K562 (cell line): ENCODE data around the gene GXYLT2. TPM values are rescaled to one million over a fixed set of nuclear protein-coding genes. Genes with fewer than 3 reads are reported as not detected.

Source experiments
- ATAC-seq: fragments of 200-7000 bp; cut with Tn5 transposase; 3 replicates; pipeline ENCODE4 v1.9.1; 2020; ENCODE audit warnings: moderate library complexity
- BruUV-seq: library from RNA; stranded (reverse); fragments of 400-500 nt; replicated peaks from 2 replicates; lab custom pipeline; 2021; lab: Mats Ljungman, UMichigan
- CTCF ChIA-PET: fragments of 300-600 bp; formaldehyde crosslinking; extraction: SDS; loops from one replicate; lab custom pipeline; 2021; ENCODE audit warnings: low intra/inter-chr PET ratio; lab: Yijun Ruan, JAX
- POLR2A ChIA-PET: fragments of 300-600, 350-650 bp; sonication (Branson Sonifier 250); formaldehyde crosslinking; extraction: SDS; loops from one replicate; lab custom pipeline; 2021; ENCODE audit warnings: antibody characterized with exemption, inconsistent platforms; lab: Yijun Ruan, JAX
- DNase-seq, 4 experiments: peaks; one replicate each; pipeline versions ENCODE4 v3.0.0 to v3.0.0-alpha.2; 2011 to 2018; ENCODE audit warnings: low spot score in 3 of 4, mixed read lengths in 3 of 4; ENCODE audit errors: extremely low read depth in 1 of 4
- FAIRE-seq: peaks from 2 replicates; lab custom pipeline; 2011; peaks lifted over from hg19 to GRCh38; lab: Jason Lieb, UNC
- H2AFZ ChIP-seq: 2 replicates; pipeline ENCODE4 v1.6.0; 2011; ENCODE audit warnings: low read depth, low read length, control low read depth, inconsistent platforms
- H3K27ac ChIP-seq: fragments of 200-600 bp; 3 replicates; pipeline ENCODE4 v1.8.0; 2011; ENCODE audit warnings: low read depth, mild to moderate bottlenecking, control low read depth, inconsistent platforms, low read length, moderate library complexity, mixed read lengths; ENCODE audit errors: extremely low read depth
- H3K27me3 ChIP-seq, 2 experiments: fragments of 300-600 bp in 1 of 2; 2 replicates in 1 of 2; 3 replicates in 1 of 2; pipeline versions ENCODE4 v1.6.0 to v1.8.0; 2011; ENCODE audit warnings: inconsistent platforms in 2 of 2, low read length in 2 of 2, mild to moderate bottlenecking in 1 of 2, mixed read lengths in 1 of 2, moderate library complexity in 1 of 2; ENCODE audit not compliant: control insufficient read depth in 2 of 2, insufficient read depth in 2 of 2
- H3K36me3 ChIP-seq: fragments of 300-600 bp; 3 replicates; pipeline ENCODE4 v1.8.0; 2011; ENCODE audit warnings: mild to moderate bottlenecking, low read length, inconsistent platforms; ENCODE audit not compliant: control insufficient read depth, insufficient read depth
- H3K4me1 ChIP-seq, 2 experiments: fragments of 200-600 bp in 1 of 2; replicated peaks in 1 of 2; 2 replicates in 1 of 2; 3 replicates in 1 of 2; pipeline versions ENCODE4 v1.5.1 to v1.8.0; 2011; ENCODE audit warnings: inconsistent platforms in 2 of 2, low read length in 2 of 2, mild to moderate bottlenecking in 1 of 2, mixed read lengths in 1 of 2, moderate library complexity in 1 of 2; ENCODE audit not compliant: control insufficient read depth in 2 of 2, insufficient read depth in 2 of 2
- H3K4me2 ChIP-seq: 2 replicates; pipeline ENCODE4 v1.6.1; 2011; ENCODE audit warnings: low read length, control low read depth, inconsistent platforms, mixed read lengths; ENCODE audit not compliant: insufficient read depth
- H3K4me3 ChIP-seq: fragments of 200-600 bp; sonication (generic), shearing (Covaris generic); 2 replicates; pipeline ENCODE4 v1.5.1; 2016; ENCODE audit warnings: control low read depth, inconsistent platforms
- H3K79me2 ChIP-seq: fragments of 200-600 bp; 3 replicates; pipeline ENCODE4 v1.8.0; 2011; ENCODE audit warnings: low read length, inconsistent platforms; ENCODE audit not compliant: control insufficient read depth, insufficient read depth
- H3K9ac ChIP-seq, 2 experiments: 2 replicates each; pipeline versions ENCODE4 v1.6.0 to v1.6.1; 2011; ENCODE audit warnings: low read depth in 2 of 2, low read length in 2 of 2, control low read depth in 1 of 2, inconsistent platforms in 1 of 2, mild to moderate bottlenecking in 1 of 2, mixed read lengths in 1 of 2; ENCODE audit not compliant: insufficient read depth in 1 of 2
- H3K9me1 ChIP-seq: one replicate; pipeline ENCODE4 v1.6.0; 2011; ENCODE audit warnings: inconsistent platforms, mild to moderate bottlenecking, low read length, moderate library complexity; ENCODE audit not compliant: control insufficient read depth, insufficient read depth
- H3K9me3 ChIP-seq: replicated peaks from 2 replicates; pipeline ENCODE4 v1.5.1; 2011; ENCODE audit warnings: low read depth, low read length, inconsistent platforms; ENCODE audit not compliant: control insufficient read depth, insufficient read depth
- H4K20me1 ChIP-seq: replicated peaks from 2 replicates; pipeline ENCODE4 v1.6.1; 2011; ENCODE audit warnings: low read length, inconsistent platforms, mixed read lengths; ENCODE audit not compliant: control insufficient read depth, insufficient read depth
- EP400 ChIP-seq: fragments of 450-650 bp; IDR thresholded peaks from 2 replicates; pipeline ENCODE4 v1.6.1; 2017; ENCODE audit warnings: antibody characterized with exemption, mild to moderate bottlenecking, moderate library complexity
- ESRRA ChIP-seq: fragments of 450-650 bp; IDR thresholded peaks from 2 replicates; pipeline ENCODE4 v1.6.1; 2014; ENCODE audit warnings: low read depth, mild to moderate bottlenecking, moderate library complexity, borderline replicate concordance
- IRF2 ChIP-seq: sonication (generic); formaldehyde crosslinking; IDR thresholded peaks from 2 replicates; pipeline ENCODE4 v1.8.1; 2022; ENCODE audit warnings: mild to moderate bottlenecking, missing genetic modification reagents
- PTTG1 ChIP-seq: fragments of 450-650 bp; IDR thresholded peaks from 2 replicates; pipeline ENCODE4 v1.6.1; 2016; ENCODE audit warnings: low read depth, mild to moderate bottlenecking, missing genetic modification characterization, missing compliant biosample characterization
- RBM17 ChIP-seq: fragments of 200-400 bp; formaldehyde crosslinking; IDR thresholded peaks from 2 replicates; pipeline ENCODE4 v1.6.1; 2017; ENCODE audit warnings: low read depth, mild to moderate bottlenecking, low read length, borderline replicate concordance
- SMARCC2 ChIP-seq: fragments of 450-650 bp; IDR thresholded peaks from 2 replicates; pipeline ENCODE4 v1.6.1; 2017; ENCODE audit warnings: antibody characterized with exemption, moderate library complexity, mild to moderate bottlenecking, low read depth
- SRSF1 ChIP-seq: fragments of 200-400 bp; formaldehyde crosslinking; IDR thresholded peaks from 2 replicates; pipeline ENCODE4 v1.6.1; 2017; ENCODE audit warnings: mild to moderate bottlenecking, low read depth, low read length, moderate library complexity
- STAT5A ChIP-seq: IDR thresholded peaks from 2 replicates; pipeline ENCODE4 v1.6.1; 2012; ENCODE audit warnings: low read length, inconsistent platforms, borderline replicate concordance
- THAP12 ChIP-seq: fragments of 250-450 bp; sonication (Bioruptor Pico); IDR thresholded peaks from 2 replicates; pipeline ENCODE4 v1.9.0; 2021; ENCODE audit warnings: mild to moderate bottlenecking, inconsistent platforms
- ZNF12 ChIP-seq: sonication (generic); formaldehyde crosslinking; IDR thresholded peaks from 2 replicates; pipeline ENCODE4 v1.4.0; 2020; ENCODE audit warnings: mild to moderate bottlenecking, missing genetic modification reagents
- ZNF316 ChIP-seq: fragments of 450-650 bp; IDR thresholded peaks from 2 replicates; pipeline ENCODE4 v1.6.1; 2016
- ZNF444 ChIP-seq: fragments of 250-450 bp; sonication (Bioruptor Pico); IDR thresholded peaks from 2 replicates; pipeline ENCODE4 v1.4.0; 2020; ENCODE audit warnings: mild to moderate bottlenecking, moderate library complexity
- ZNF561 ChIP-seq: fragments of 450-650 bp; formaldehyde crosslinking; conservative IDR thresholded peaks from 2 replicates; pipeline ENCODE4 v1.4.0; 2020; ENCODE audit warnings: mild to moderate bottlenecking, moderate library complexity
- ZNF830 ChIP-seq: fragments of 250-450 bp; sonication (Bioruptor Pico); IDR thresholded peaks from 2 replicates; pipeline ENCODE4 v1.5.0; 2021; ENCODE audit warnings: mild to moderate bottlenecking
- WGBS: fragments of 100-300 bp; shearing (Covaris generic); methylation state at CpG from one replicate; pipeline ENCODE4 v1.1.6; 2016; ENCODE audit warnings: low coverage, mixed read lengths; ENCODE audit not compliant: insufficient coverage; ENCODE audit errors: missing lambda C conversion rate; 5-methylcytosine and 5-hydroxymethylcytosine counted together
- in situ Hi-C: fragments of 300-500 bp; cut with MboI; formaldehyde crosslinking; loops from 4 replicates; pipeline ENCODE4 v1.15.0; 2018; ENCODE audit warnings: inconsistent platforms, mixed read lengths
- intact Hi-C: fragments of 100-400 bp; cut with micrococcal nuclease; formaldehyde crosslinking; loops from 2 replicates; pipeline ENCODE4 v1.14.2; 2022
- polyA plus RNA-seq, 8 experiments: library from polyadenylated mRNA; depleted of rRNA in 4 of 8; stranded (reverse) in 5 of 8; unstranded in 3 of 8; fragments of >200 nt; fragmentation: Nextera tagmentation in 2 of 8; fragmentation: Illumina TruSeq in 1 of 8; extraction: Ambion mirVana in 2 of 8; extraction: Trizol in 1 of 8; gene quantifications; 2 replicates each; pipeline versions ENCODE4 v1.2.1 to v1.2.3, GENCODE V29; 2011 to 2014; ENCODE audit warnings: inconsistent platforms in 1 of 8, missing spikeins in 1 of 8
- total RNA-seq, 7 experiments: library from RNA; depleted of rRNA in 6 of 7; stranded (reverse); fragments of >200 nt in 6 of 7; fragmentation: Illumina TruSeq in 2 of 7; extraction: Trizol in 2 of 7; gene quantifications; 2 replicates each; pipeline versions ENCODE4 v1.2.1 to v1.2.3, GENCODE V29; 2011 to 2021; ENCODE audit warnings: low replicate concordance in 1 of 7
- TF ChIP-seq, protein P1 (sequence below): fragments of 450-650 bp; formaldehyde crosslinking; conservative IDR thresholded peaks from 2 replicates; pipeline ENCODE4 v1.4.0; 2022; ENCODE audit warnings: mild to moderate bottlenecking, missing genetic modification characterization
- TF ChIP-seq, protein P2 (sequence below), 2 experiments: IDR thresholded peaks in 1 of 2; conservative IDR thresholded peaks in 1 of 2; 2 replicates each; pipeline ENCODE4 v1.6.1; 2016; ENCODE audit warnings: low read depth in 2 of 2, mild to moderate bottlenecking in 1 of 2, missing compliant biosample characterization in 1 of 2, missing genetic modification characterization in 1 of 2, moderate library complexity in 1 of 2

GXYLT2 gene
- total and polyA plus RNA-seq, 9 of the 15 experiments (the other 6 are each of a cell fraction or from before 2014, with no cell fraction given) = 0.71 to 6.0 (median 3.3) TPM

- TF ChIP-seq ZNF444 = no peak
- TF ChIP-seq ZNF561 (CRISPR knock-in tag) = no peak
- TF ChIP-seq SMARCC2 = no peak
- TF ChIP-seq EP400 = no peak
- TF ChIP-seq, protein P1, sequence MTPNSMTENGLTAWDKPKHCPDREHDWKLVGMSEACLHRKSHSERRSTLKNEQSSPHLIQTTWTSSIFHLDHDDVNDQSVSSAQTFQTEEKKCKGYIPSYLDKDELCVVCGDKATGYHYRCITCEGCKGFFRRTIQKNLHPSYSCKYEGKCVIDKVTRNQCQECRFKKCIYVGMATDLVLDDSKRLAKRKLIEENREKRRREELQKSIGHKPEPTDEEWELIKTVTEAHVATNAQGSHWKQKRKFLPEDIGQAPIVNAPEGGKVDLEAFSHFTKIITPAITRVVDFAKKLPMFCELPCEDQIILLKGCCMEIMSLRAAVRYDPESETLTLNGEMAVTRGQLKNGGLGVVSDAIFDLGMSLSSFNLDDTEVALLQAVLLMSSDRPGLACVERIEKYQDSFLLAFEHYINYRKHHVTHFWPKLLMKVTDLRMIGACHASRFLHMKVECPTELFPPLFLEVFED (CRISPR knock-in tag) = no peak
- TF ChIP-seq PTTG1 = no peak
- TF ChIP-seq SRSF1 = no peak
- no peak for TF ChIP-seq ZNF12
- no peak for TF ChIP-seq ZNF316
- TF ChIP-seq RBM17 = no peak
- TF ChIP-seq, protein P2, sequence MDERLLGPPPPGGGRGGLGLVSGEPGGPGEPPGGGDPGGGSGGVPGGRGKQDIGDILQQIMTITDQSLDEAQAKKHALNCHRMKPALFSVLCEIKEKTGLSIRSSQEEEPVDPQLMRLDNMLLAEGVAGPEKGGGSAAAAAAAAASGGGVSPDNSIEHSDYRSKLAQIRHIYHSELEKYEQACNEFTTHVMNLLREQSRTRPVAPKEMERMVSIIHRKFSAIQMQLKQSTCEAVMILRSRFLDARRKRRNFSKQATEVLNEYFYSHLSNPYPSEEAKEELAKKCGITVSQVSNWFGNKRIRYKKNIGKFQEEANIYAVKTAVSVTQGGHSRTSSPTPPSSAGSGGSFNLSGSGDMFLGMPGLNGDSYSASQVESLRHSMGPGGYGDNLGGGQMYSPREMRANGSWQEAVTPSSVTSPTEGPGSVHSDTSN (CRISPR knock-in tag; IDR thresholded peaks at IDR 0.05; ENCODE audit: low read depth) = no peak
- TF ChIP-seq, protein P2 (tag; conservative IDR thresholded peaks at IDR 0.05; ENCODE audit: low read depth) = no peak
- TF ChIP-seq IRF2 = no peak
- no peak for TF ChIP-seq STAT5A
- no peak for TF ChIP-seq ESRRA
- no peak for TF ChIP-seq THAP12 (CRISPR knock-in tag)
- TF ChIP-seq ZNF830 = no peak
- intact Hi-C loops = no loop called here
These were observed 85.9 kb downstream of the GXYLT2 start for GRCh38 chr3:72973786-72974185.

More at GRCh38 chr3:72973786-72974185, 85.9 kb downstream of the GXYLT2 start:
- POLR2A ChIA-PET = no interaction called here
- no peaks in the 10 kb centered on the region for H3K9me3 ChIP-seq
- H3K9ac ChIP-seq = no peak overlapping the region
- DNase-seq = no peak
- no peak for FAIRE-seq
- H3K36me3 ChIP-seq = no peaks in the 10 kb centered on the region
- no peak overlapping the region for H3K27ac ChIP-seq
- in situ Hi-C loops = no loop called here
- WGBS = 76% methylated on average over 2 of the region's 2 CpGs
- H3K4me1 ChIP-seq = no peaks in the 10 kb centered on the region; a peak in 1 of 5 replicates
- no peak for ATAC-seq
- no peak overlapping the region for H3K4me2 ChIP-seq
- H3K9me1 ChIP-seq = no peaks in the 10 kb centered on the region
- H3K27me3 ChIP-seq = no peaks in the 10 kb centered on the region
- H3K79me2 ChIP-seq = no peaks in the 10 kb centered on the region
- H3K4me3 ChIP-seq = no peak overlapping the region
- H4K20me1 ChIP-seq = no peaks in the 10 kb centered on the region
- CTCF ChIA-PET = no interaction called here
- no peak overlapping the region for H2AFZ ChIP-seq
- no TSS peak for BruUV-seq
